ENCODE measurements around the gene SLC15A2. TPM values are rescaled to one million over a fixed set of nuclear protein-coding genes. Genes with fewer than 3 reads are reported as not detected.

Gene SLC15A2
- total RNA-seq, 1 experiment from 2014 or later = 33.3 TPM

GRCh38 chr3:121951291-121951919 is 57.2 kb downstream of the SLC15A2 start:
- POLR2A ChIA-PET (ENCODE audit: low non-redundant PET) = no interaction called here
- Histone ChIP-seq H3K36me3 (ENCODE audit: insufficient read depth, low read length, poor library complexity, severe bottlenecking) (no peaks in the 10 kb centered on the region), H3K27me3 (replicated peaks; ENCODE audit: insufficient read depth, low read depth, low read length, poor library complexity) (no peaks in the 10 kb centered on the region), H3K4me1 (ENCODE audit: insufficient read depth, low read length, poor library complexity, severe bottlenecking) (no peaks in the 10 kb centered on the region), H3K27ac (ENCODE audit: low read depth, low read length, poor library complexity, severe bottlenecking) (no peak overlapping the region), H3K9me3 (ENCODE audit: low read depth, low read length, poor library complexity, severe bottlenecking) (peaks cover 5% of the 10 kb centered on the region), H3K4me3 (ENCODE audit: low read depth, low read length, poor library complexity, severe bottlenecking) (no peak overlapping the region)
- intact Hi-C loops (cut with micrococcal nuclease; ENCODE audit: unreplicated experiment) = no loop called here
- TF ChIP-seq CTCF (conservative IDR thresholded peaks at IDR 0.05; ENCODE audit: low read depth, low read length) = no peak
- TF ChIP-seq EZH2 (IDR thresholded peaks at IDR 0.05; ENCODE audit: borderline replicate concordance, low read depth, low read length, poor library complexity, severe bottlenecking) = no peak
- CTCF ChIA-PET = no interaction called here
- BruUV-seq (replicated peaks) = no TSS peak
- DNase-seq (ENCODE audit: low spot score) = no peak

DNA sequence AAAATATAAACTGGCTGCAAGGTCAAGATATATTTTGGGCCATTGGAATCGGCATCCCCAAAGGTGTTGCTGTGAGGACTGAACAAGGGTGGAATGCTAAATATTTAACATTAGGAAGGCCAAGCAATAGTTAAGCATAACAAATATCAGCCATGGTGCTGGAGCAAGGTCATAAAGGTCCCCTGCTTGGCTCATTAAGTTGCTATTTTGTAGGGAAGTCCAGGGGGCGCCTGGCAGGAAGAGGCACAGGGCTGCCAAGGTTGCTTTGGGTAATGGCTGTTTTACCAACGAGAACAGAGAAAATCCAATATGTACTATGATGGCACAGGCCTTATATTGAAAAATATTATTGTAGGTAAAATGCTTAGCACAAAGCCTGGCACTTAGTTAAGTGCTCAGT is 62.2 kb downstream of the SLC15A2 start:
- ChIA-PET CTCF (no interaction called here), POLR2A (ENCODE audit: low non-redundant PET) (no interaction called here)
- no peak for DNase-seq (ENCODE audit: low spot score)
- no peaks in the 10 kb centered on the region for H3K4me1 ChIP-seq (ENCODE audit: insufficient read depth, low read length, poor library complexity, severe bottlenecking)
- H3K9me3 ChIP-seq (ENCODE audit: low read depth, low read length, poor library complexity, severe bottlenecking) = peaks cover 5% of the 10 kb centered on the region
- TF ChIP-seq EZH2 (IDR thresholded peaks at IDR 0.05; ENCODE audit: borderline replicate concordance, low read depth, low read length, poor library complexity, severe bottlenecking) (no peak), CTCF (conservative IDR thresholded peaks at IDR 0.05; ENCODE audit: low read depth, low read length) (no peak)
- H3K27me3 ChIP-seq (replicated peaks; ENCODE audit: insufficient read depth, low read depth, low read length, poor library complexity) = no peaks in the 10 kb centered on the region
- intact Hi-C loops (cut with micrococcal nuclease; ENCODE audit: unreplicated experiment) = no loop called here
- BruUV-seq (replicated peaks) = no TSS peak
- H3K27ac ChIP-seq (ENCODE audit: low read depth, low read length, poor library complexity, severe bottlenecking) = no peak overlapping the region
- H3K4me3 ChIP-seq (ENCODE audit: low read depth, low read length, poor library complexity, severe bottlenecking) = no peak overlapping the region
- no peaks in the 10 kb centered on the region for H3K36me3 ChIP-seq (ENCODE audit: insufficient read depth, low read length, poor library complexity, severe bottlenecking)

GRCh38 chr3:121957674-121958415 is 63.6 kb downstream of the SLC15A2 start:
- intact Hi-C loops (cut with micrococcal nuclease; ENCODE audit: unreplicated experiment) = no loop called here
- Histone ChIP-seq H3K9me3 (ENCODE audit: low read depth, low read length, poor library complexity, severe bottlenecking) (peaks cover under 1% of the 10 kb centered on the region), H3K36me3 (ENCODE audit: insufficient read depth, low read length, poor library complexity, severe bottlenecking) (no peaks in the 10 kb centered on the region), H3K27ac (ENCODE audit: low read depth, low read length, poor library complexity, severe bottlenecking) (no peak overlapping the region), H3K4me1 (ENCODE audit: insufficient read depth, low read length, poor library complexity, severe bottlenecking) (no peaks in the 10 kb centered on the region), H3K27me3 (replicated peaks; ENCODE audit: insufficient read depth, low read depth, low read length, poor library complexity) (no peaks in the 10 kb centered on the region), H3K4me3 (ENCODE audit: low read depth, low read length, poor library complexity, severe bottlenecking) (no peak overlapping the region)
- ChIA-PET CTCF (no interaction called here), POLR2A (ENCODE audit: low non-redundant PET) (no interaction called here)
- TF ChIP-seq CTCF (conservative IDR thresholded peaks at IDR 0.05; ENCODE audit: low read depth, low read length) (no peak), EZH2 (IDR thresholded peaks at IDR 0.05; ENCODE audit: borderline replicate concordance, low read depth, low read length, poor library complexity, severe bottlenecking) (no peak)
- BruUV-seq (replicated peaks) = no TSS peak
- no peak for DNase-seq (ENCODE audit: low spot score)

Measured in A673 (cell line).